Measurements from ENCODE around the gene CARD11.

Gene CARD11

GRCh38 chr7:2936891-2937580 lies 106.6 kb downstream of the CARD11 start:
- TF ChIP-seq CTCF (IDR thresholded peaks at IDR 0.05; ENCODE audit: low read depth, low read length, missing control alignments), result no peak
- no peak for DNase-seq (ENCODE audit: low read depth)
- no peak overlapping the region for H3K4me3 ChIP-seq (ENCODE audit: low read depth, low read length)

- no peak for DNase-seq (ENCODE audit: low read depth)
- H3K4me3 ChIP-seq (ENCODE audit: low read depth, low read length), result no peak overlapping the region
- TF ChIP-seq CTCF (IDR thresholded peaks at IDR 0.05; ENCODE audit: low read depth, low read length, missing control alignments), result no peak
These were observed 107.4 kb downstream of the CARD11 start for GRCh38 chr7:2936301-2936700.

GRCh38 chr7:2934984-2935740 lies 108.5 kb downstream of the CARD11 start:
- TF ChIP-seq CTCF (IDR thresholded peaks at IDR 0.05; ENCODE audit: low read depth, low read length, missing control alignments), result no peak
- no peak for DNase-seq (ENCODE audit: low read depth)

GRCh38 chr7:2934211-2934731 lies 109.4 kb downstream of the CARD11 start:
- H3K4me3 ChIP-seq (ENCODE audit: low read depth, low read length), result no peak overlapping the region
- no peak for DNase-seq (ENCODE audit: low read depth)
- TF ChIP-seq CTCF (IDR thresholded peaks at IDR 0.05; ENCODE audit: low read depth, low read length, missing control alignments), result no peak

More at GRCh38 chr7:2934984-2935740, 108.5 kb downstream of the CARD11 start:
- no peak overlapping the region for H3K4me3 ChIP-seq (ENCODE audit: low read depth, low read length)

- DNase-seq (ENCODE audit: low read depth), result no peak
- no peak overlapping the region for H3K4me3 ChIP-seq (ENCODE audit: low read depth, low read length)
- no peak for TF ChIP-seq CTCF (IDR thresholded peaks at IDR 0.05; ENCODE audit: low read depth, low read length, missing control alignments)
These were observed 111.0 kb downstream of the CARD11 start for GRCh38 chr7:2932402-2933251.

GRCh38 chr7:2931034-2931415 lies 112.6 kb downstream of the CARD11 start:
- no peak for DNase-seq (ENCODE audit: low read depth)

More at GRCh38 chr7:2931034-2931415, 112.6 kb downstream of the CARD11 start:
- H3K4me3 ChIP-seq (ENCODE audit: low read depth, low read length), result no peak overlapping the region
- no peak for TF ChIP-seq CTCF (IDR thresholded peaks at IDR 0.05; ENCODE audit: low read depth, low read length, missing control alignments)

Data from GM12864 (cell line).